MM.1S (cell line): ENCODE measurements around the gene RGPD6.
"Not testable (repeated sequence)": the region's sequence is repeated elsewhere in the genome, so short reads cannot be mapped to it uniquely, and the experiment has no call there.

Experiments
- DNase-seq: peaks from one replicate; pipeline ENCODE4 v3.0.0-alpha.2; 2015
- H2AFZ ChIP-seq: fragments of 300-600 bp; sonication (generic); 2 replicates; pipeline ENCODE4 v1.6.0; 2016; ENCODE audit warnings: antibody characterized with exemption, low read length
- H3F3A ChIP-seq: fragments of 300-600 bp; sonication (generic); 2 replicates; pipeline ENCODE4 v1.6.1; 2016; ENCODE audit warnings: mild to moderate bottlenecking, antibody characterized with exemption, low read length, moderate library complexity, mixed read lengths; ENCODE audit not compliant: insufficient read depth
- H3K27ac ChIP-seq: fragments of 300-600 bp; sonication (generic); 2 replicates; pipeline ENCODE4 v1.5.1; 2016; ENCODE audit warnings: mild to moderate bottlenecking, low read length
- H3K27me3 ChIP-seq: fragments of 300-600 bp; sonication (generic); replicated peaks from 2 replicates; pipeline ENCODE4 v1.6.0; 2016; ENCODE audit warnings: low read length; ENCODE audit not compliant: insufficient read depth
- H3K36me3 ChIP-seq: fragments of 300-600 bp; sonication (generic); replicated peaks from 2 replicates; pipeline ENCODE4 v1.6.1; 2016; ENCODE audit warnings: mild to moderate bottlenecking, low read length, mixed read lengths; ENCODE audit not compliant: insufficient read depth
- H3K4me1 ChIP-seq: fragments of 300-600 bp; sonication (generic); 2 replicates; pipeline ENCODE4 v1.6.1; 2016; ENCODE audit warnings: low read length, mixed read lengths
- H3K4me2 ChIP-seq: fragments of 300-600 bp; sonication (generic); 2 replicates; pipeline ENCODE4 v1.6.0; 2016; ENCODE audit warnings: low read depth, low read length
- H3K4me3 ChIP-seq: fragments of 300-600 bp; sonication (generic); 2 replicates; pipeline ENCODE4 v1.5.1; 2016; ENCODE audit warnings: low read length, mixed read lengths
- H3K79me2 ChIP-seq: fragments of 300-600 bp; sonication (generic); 2 replicates; pipeline ENCODE4 v1.6.1; 2016; ENCODE audit warnings: mixed run types, low read length, mixed read lengths
- H3K9ac ChIP-seq: fragments of 300-600 bp; sonication (generic); 2 replicates; pipeline ENCODE4 v1.6.1; 2016; ENCODE audit warnings: low read length, mixed read lengths
- H3K9me2 ChIP-seq: fragments of 300-600 bp; sonication (generic); replicated peaks from 2 replicates; pipeline ENCODE4 v1.6.1; 2016; ENCODE audit warnings: mild to moderate bottlenecking, low read length, mixed read lengths; ENCODE audit not compliant: insufficient read depth
- H3K9me3 ChIP-seq: fragments of 300-600 bp; sonication (generic); replicated peaks from 2 replicates; pipeline ENCODE4 v1.6.1; 2016; ENCODE audit warnings: mild to moderate bottlenecking, low read length, mixed read lengths; ENCODE audit not compliant: insufficient read depth
- H4K20me1 ChIP-seq: fragments of 300-600 bp; sonication (generic); 2 replicates; pipeline ENCODE4 v1.6.1; 2016; ENCODE audit warnings: mild to moderate bottlenecking, low read length, moderate library complexity, mixed read lengths; ENCODE audit not compliant: insufficient read depth

RGPD6 gene

GRCh38 chr2:110499755-110500377 lies 77.2 kb downstream of the RGPD6 start:
- H3K9me3 ChIP-seq, H3K9ac ChIP-seq, H3K79me2 ChIP-seq, H3F3A ChIP-seq, H3K9me2 ChIP-seq, H3K27ac ChIP-seq, H3K4me2 ChIP-seq, DNase-seq, H3K4me3 ChIP-seq, H4K20me1 ChIP-seq, H3K27me3 ChIP-seq, H3K4me1 ChIP-seq, H2AFZ ChIP-seq, H3K36me3 ChIP-seq: not testable (repeated sequence)

GRCh38 chr2:110496027-110496426 lies 81.0 kb downstream of the RGPD6 start:
- not testable (repeated sequence) for H3K27ac ChIP-seq, H3F3A ChIP-seq, H3K4me3 ChIP-seq, H3K27me3 ChIP-seq, H3K4me2 ChIP-seq, H4K20me1 ChIP-seq, DNase-seq, H3K79me2 ChIP-seq, H3K36me3 ChIP-seq, H3K4me1 ChIP-seq, H3K9ac ChIP-seq, H3K9me2 ChIP-seq, H2AFZ ChIP-seq, H3K9me3 ChIP-seq

DNA sequence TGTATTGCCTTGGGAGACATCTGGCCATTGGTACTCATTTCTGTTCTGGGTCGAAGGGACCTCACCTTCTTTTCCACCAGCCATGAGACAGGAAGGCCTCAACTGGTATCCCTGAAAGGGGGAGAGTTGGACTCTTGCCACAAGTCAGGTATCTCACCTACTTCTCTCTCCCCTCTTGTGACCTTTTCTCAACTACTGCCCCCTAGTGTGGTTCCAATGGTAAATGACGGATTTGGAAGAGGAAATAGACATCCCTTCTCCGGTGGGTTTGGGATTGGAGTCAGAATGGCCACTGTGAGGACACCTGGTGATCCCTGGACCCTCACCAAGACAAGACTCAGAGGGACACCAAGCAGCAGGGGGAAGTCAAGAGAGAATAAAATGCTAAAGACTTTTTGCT lies 82.5 kb downstream of the RGPD6 start:
- H3K9ac ChIP-seq, H3K4me3 ChIP-seq, H3K4me2 ChIP-seq, H3K36me3 ChIP-seq, H4K20me1 ChIP-seq, H3K4me1 ChIP-seq, H3K27ac ChIP-seq, H3K9me3 ChIP-seq, DNase-seq, H3K79me2 ChIP-seq, H3K9me2 ChIP-seq, H2AFZ ChIP-seq, H3K27me3 ChIP-seq, H3F3A ChIP-seq: not testable (repeated sequence)

GRCh38 chr2:110488991-110489390 lies 88.0 kb downstream of the RGPD6 start:
- H3K27ac ChIP-seq, H3F3A ChIP-seq, DNase-seq: not testable (repeated sequence)

GRCh38 chr2:110482697-110483096 lies 94.3 kb downstream of the RGPD6 start:
- not testable (repeated sequence) for H3K36me3 ChIP-seq, H3K9me3 ChIP-seq, H3K4me3 ChIP-seq, DNase-seq, H3K79me2 ChIP-seq, H3K27ac ChIP-seq, H3K9ac ChIP-seq, H4K20me1 ChIP-seq, H3K4me2 ChIP-seq, H3K27me3 ChIP-seq, H2AFZ ChIP-seq, H3F3A ChIP-seq, H3K9me2 ChIP-seq, H3K4me1 ChIP-seq

More at GRCh38 chr2:110488991-110489390, 88.0 kb downstream of the RGPD6 start:
- not testable (repeated sequence) for H3K4me1 ChIP-seq, H3K36me3 ChIP-seq, H3K9me2 ChIP-seq, H4K20me1 ChIP-seq, H3K4me2 ChIP-seq, H3K27me3 ChIP-seq, H3K9me3 ChIP-seq, H3K4me3 ChIP-seq, H3K9ac ChIP-seq, H3K79me2 ChIP-seq, H2AFZ ChIP-seq

DNA sequence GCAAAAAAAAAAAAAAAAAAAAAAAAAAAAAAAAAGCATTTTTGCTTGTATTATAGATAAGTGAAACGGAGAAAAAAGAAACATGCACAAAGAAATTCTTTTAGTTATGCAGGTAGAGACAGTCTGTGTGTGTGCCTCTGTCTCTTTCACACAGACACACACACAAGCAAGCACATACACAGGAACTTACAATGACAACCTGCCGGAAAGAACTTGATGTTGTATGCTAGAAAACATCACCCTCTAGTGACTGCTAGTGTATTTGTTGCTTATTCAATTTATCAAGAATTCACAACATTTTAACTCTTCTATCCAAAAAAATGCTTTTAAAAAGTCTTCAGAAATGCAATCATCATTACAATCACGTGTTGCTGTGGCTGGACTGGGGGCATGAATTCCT lies 95.8 kb downstream of the RGPD6 start:
- H3K79me2 ChIP-seq, DNase-seq, H3K9me3 ChIP-seq, H3K36me3 ChIP-seq, H3K4me1 ChIP-seq, H4K20me1 ChIP-seq, H3K9me2 ChIP-seq, H3K4me3 ChIP-seq, H3K9ac ChIP-seq, H3K27me3 ChIP-seq, H3K27ac ChIP-seq, H3K4me2 ChIP-seq, H3F3A ChIP-seq, H2AFZ ChIP-seq: not testable (repeated sequence)

DNA sequence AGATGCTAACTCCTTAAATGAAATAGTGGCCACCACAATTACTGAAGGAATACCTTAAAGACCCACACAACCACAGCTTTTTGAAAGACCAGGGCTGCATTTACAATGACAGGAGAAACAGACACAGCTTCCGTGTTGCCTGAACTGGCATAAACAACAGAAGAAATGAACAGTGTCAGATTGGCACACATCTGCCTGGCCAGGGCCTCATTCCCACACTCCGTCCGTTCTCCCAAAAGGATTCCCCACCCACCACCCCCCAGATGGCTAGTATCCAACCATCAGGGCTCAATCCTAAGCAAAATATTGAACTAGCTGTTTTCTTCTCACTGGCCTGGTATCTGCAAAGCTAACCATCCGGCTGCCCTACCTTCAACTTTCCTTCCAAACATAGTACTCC lies 96.9 kb downstream of the RGPD6 start:
- not testable (repeated sequence) for H3K4me3 ChIP-seq, H3K9me2 ChIP-seq, H3K79me2 ChIP-seq, DNase-seq, H3K9ac ChIP-seq, H3K4me2 ChIP-seq, H4K20me1 ChIP-seq, H3K9me3 ChIP-seq, H3K27me3 ChIP-seq, H3K36me3 ChIP-seq, H3F3A ChIP-seq, H3K4me1 ChIP-seq, H3K27ac ChIP-seq, H2AFZ ChIP-seq

DNA sequence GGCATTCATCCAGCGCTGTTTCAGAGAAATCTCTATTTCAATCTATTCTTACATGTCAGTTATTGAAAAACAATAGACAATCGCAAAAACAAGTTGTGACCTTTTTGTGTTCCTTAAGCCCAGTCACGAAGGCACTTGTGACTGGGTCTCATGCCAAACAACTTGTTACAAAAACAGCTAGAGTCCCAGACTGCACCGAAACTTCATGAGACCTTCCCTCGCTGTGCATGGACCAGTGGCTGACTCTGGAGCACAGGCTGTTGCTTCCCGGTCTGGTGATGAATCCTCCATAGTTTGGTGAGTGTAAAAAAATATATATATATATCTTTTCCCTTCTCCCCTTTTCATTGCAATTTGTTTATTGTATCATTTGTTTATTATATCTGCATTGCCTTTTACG lies 99.7 kb downstream of the RGPD6 start:
- not testable (repeated sequence) for H3K27ac ChIP-seq, DNase-seq, H3F3A ChIP-seq, H4K20me1 ChIP-seq, H3K79me2 ChIP-seq, H3K4me3 ChIP-seq, H3K9me2 ChIP-seq, H3K9me3 ChIP-seq, H3K4me2 ChIP-seq, H3K27me3 ChIP-seq, H2AFZ ChIP-seq, H3K4me1 ChIP-seq, H3K9ac ChIP-seq, H3K36me3 ChIP-seq
